Endothelial cell of umbilical vein (primary cell): ENCODE measurements around the gene SLC25A13.
"Not testable (repeated sequence)": the region's sequence is repeated elsewhere in the genome, so short reads cannot be mapped to it uniquely, and the experiment has no call there.

ENCODE experiments used
- CTCF ChIP-seq, 2 donors: IDR thresholded peaks; 1 replicate in 1 of 2; 2 replicates in 1 of 2; pipeline ENCODE4 v1.5.1; 2011; ENCODE audit warnings: low read length in 2 of 2, mild to moderate bottlenecking in 2 of 2, moderate library complexity in 2 of 2, control low read depth in 1 of 2, inconsistent platforms in 1 of 2, low read depth in 1 of 2; ENCODE audit not compliant: insufficient read depth in 1 of 2; ENCODE audit errors: extremely low read depth in 1 of 2
- POLR2A ChIP-seq: IDR thresholded peaks from 2 replicates; pipeline ENCODE4 v1.6.1; 2012; ENCODE audit warnings: low read depth, mild to moderate bottlenecking, control low read depth, low read length
- POLR2AphosphoS5 ChIP-seq: IDR thresholded peaks from 2 replicates; pipeline ENCODE4 v1.6.1; 2012; ENCODE audit warnings: low read depth, mild to moderate bottlenecking, control low read depth, low read length, moderate library complexity; ENCODE audit not compliant: insufficient read depth

DNA sequence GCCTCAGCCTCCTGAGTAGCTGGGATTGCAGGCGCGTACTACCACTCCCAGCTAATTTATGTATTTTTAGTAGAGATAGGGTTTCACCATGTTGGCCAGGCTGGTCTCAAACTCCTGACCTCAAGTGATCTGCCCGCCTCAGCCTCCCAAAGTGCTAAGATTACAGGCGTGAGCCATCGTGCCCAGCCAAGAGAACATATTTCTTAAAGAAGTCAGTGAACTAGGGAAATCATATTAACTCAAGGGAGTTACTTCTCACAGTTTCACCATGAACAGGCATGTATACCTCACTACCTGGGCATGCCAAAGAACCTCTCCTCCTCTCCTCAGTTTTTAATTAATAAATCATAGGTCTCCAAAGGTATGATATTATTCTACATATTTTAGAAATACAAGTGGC lies 24.5 kb downstream of the SLC25A13 start:
- not testable (repeated sequence) for TF ChIP-seq CTCF (IDR thresholded peaks at IDR 0.05; ENCODE audit: extremely low read depth in 1 of 2, insufficient read depth in 1 of 2, low read depth in 1 of 2, low read length in 2 of 2); POLR2AphosphoS5; POLR2A
